NOMO-1 treated with dmso at 0.1 percent for 144 hours (cell line): Measurements from ENCODE around the gene SLC35D1.
"Not testable (repeated sequence)": the region's sequence is repeated elsewhere in the genome, so short reads cannot be mapped to it uniquely, and the experiment has no call there.

Experiments used
- DNase-seq: peaks from one replicate; lab custom pipeline; 2025; ENCODE audit not compliant: unreplicated experiment; lab: John Stamatoyannopoulos, UW

Gene SLC35D1

GRCh38 chr1:67053785-67054772 lies at the start of gene SLC35D1:
TSS of gene SLC35D1 (minus strand) at chr1:67054148. CDS start at chr1:67054013, 135 bp downstream.
- peak; percentile 63 for DNase-seq

- DNase-seq = no peak
Observed at GRCh38 chr1:67103548-67103947, 49.6 kb upstream of the SLC35D1 start.

GRCh38 chr1:67100833-67101232 lies 46.9 kb upstream of the SLC35D1 start:
- no peak for DNase-seq

DNA sequence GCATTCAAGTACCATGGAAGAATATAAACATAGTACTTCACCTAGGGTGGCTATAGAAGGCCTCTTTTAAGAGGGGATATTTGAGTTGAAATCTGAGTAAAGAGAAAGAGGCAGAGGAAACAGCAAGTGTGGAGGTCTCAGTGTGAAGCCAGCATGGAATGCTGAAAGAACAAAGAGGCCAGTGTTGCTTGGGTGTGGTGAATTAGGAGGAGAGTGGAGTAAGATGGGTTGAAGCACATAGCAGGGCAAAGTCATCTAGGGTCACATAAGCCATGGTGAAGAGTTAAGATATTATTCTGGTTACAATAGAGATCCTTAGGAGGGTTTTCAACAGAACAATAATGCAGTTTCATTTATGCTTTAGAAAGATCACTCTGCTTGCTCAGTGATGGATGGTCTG lies 43.4 kb upstream of the SLC35D1 start:
- DNase-seq = no peak

DNA sequence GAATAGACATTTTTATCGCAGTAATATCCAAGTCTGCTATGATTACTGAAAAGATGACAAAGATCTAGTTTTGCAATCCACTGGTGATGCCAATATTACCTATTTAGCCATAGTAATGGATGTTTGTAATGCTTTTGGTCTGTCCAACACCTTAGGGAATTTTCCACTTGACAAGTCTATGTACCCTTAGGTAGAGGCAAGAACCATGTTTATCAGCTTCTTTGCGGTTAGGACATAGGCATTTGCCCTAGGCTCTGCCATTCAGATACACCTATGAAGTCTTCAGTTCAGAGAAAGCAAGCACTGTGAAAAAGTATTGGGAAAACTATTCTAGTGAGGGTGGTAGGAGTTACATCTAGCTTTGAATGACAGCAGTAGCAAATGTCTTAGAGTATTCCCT lies 40.2 kb upstream of the SLC35D1 start:
- DNase-seq = no peak

- DNase-seq = no peak
Observed at GRCh38 chr1:67089685-67090208, 35.8 kb upstream of the SLC35D1 start.

DNA sequence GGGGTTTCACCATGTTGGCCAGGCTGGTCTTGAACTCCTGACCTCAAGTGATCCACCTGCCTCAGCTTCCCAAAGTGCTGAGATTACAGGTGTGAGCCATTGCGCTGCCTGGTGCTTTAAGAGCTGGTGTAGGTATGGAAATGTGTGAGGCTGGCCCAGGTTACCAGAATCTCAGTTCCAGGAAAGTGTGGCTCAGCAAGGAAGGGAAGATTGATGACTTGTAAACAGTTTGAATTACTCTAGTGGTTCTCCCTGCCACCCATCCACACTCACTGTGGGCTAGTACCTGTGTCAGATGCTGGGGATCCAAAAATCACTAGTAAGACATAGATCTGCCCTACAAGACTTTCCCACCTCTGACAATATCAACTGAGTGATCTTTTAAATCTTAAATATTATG lies 34.5 kb upstream of the SLC35D1 start:
- DNase-seq = no peak

- DNase-seq = no peak
Observed at GRCh38 chr1:67085326-67085725, 31.4 kb upstream of the SLC35D1 start.

GRCh38 chr1:67084765-67085318 lies 30.9 kb upstream of the SLC35D1 start:
- no peak for DNase-seq

DNA sequence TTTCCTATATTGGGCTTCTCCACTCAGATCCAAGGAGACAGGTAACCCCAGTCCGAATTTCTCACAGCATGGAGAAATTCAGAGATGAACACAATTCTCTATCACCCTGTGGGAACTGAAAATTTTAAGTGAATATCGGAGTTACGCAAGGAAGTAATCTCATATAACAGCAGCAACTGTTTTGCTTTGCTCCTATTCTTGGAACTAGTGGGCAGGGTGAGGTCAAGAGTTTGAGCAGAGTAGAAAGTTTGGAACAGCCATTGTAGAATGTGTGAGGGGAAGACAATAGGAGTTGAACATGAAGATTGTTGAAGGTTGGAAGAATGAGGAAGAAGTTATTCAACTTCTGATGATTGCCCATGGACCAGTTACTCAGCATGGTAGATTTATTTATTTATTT lies 24.3 kb upstream of the SLC35D1 start:
- DNase-seq = no peak

DNA sequence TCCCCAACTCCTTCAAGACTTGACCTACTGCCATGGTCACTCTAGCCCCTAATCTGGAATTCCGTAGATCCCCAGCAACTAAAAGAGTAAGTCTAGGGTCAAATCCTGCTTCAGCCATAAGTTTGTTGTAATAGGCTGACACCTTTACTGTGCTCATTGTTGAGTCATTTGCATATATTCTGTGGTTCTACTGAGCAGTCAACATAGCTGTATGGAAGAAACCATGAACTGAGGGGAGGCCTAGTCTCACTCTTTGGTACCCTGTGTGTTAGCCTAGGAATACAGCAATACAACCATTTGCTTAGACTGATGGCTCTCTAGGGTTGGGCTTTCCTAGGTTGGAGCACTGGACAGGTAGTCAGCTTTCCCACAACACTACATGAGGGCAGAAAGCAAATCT lies 23.6 kb upstream of the SLC35D1 start:
- no peak for DNase-seq

GRCh38 chr1:67072749-67073148 lies 18.8 kb upstream of the SLC35D1 start:
- no peak for DNase-seq

DNA sequence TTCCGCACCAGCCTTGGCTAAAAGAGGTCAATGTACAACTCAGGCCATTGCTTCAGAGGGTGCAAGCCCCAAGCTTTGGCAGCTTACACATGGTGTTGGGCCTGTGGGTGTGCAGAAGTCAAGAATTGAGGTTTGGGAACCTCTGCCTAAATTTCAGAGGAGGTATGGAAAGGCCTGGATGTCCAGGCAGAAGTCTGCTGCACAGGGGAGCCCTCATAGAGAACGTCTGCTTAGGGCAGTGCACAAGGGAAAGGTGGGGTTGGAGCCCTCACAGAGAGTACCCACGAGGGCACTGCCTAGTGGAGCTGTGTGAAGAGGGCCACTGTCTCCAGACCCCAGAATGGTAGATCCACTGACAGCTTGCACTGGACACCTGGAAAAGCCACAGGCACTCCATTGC lies 13.7 kb upstream of the SLC35D1 start:
- DNase-seq = not testable (repeated sequence)

- DNase-seq = no peak
Observed at GRCh38 chr1:67062412-67062811, 8.5 kb upstream of the SLC35D1 start.

- DNase-seq = no peak
Observed at GRCh38 chr1:67061266-67061665, 7.3 kb upstream of the SLC35D1 start.

DNA sequence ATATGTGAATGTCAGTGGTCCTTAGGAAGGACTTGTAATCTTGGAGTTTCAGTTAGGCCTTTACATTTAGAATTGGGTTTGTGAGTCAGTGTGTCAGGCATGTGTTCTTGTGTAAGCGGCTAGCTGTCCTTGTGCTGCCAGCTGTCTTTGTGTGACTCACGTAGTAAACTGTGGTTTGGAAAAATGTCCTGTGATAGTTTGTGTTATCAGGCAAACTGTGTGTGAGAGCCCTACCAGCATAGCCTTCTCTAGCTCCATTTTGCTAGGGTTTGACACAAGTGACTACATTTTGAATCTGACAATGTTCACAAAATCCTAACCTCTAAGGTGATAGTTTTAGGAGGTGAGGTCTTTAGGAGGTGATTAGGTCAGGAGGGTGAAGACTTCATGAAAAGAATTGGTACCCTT lies 6.9 kb upstream of the SLC35D1 start:
- DNase-seq = no peak

GRCh38 chr1:67059346-67059745 lies 5.4 kb upstream of the SLC35D1 start:
- no peak for DNase-seq

- no peak for DNase-seq
Observed at GRCh38 chr1:67058761-67059160, 4.8 kb upstream of the SLC35D1 start.

- no peak for DNase-seq
Observed at GRCh38 chr1:67058242-67058641, 4.3 kb upstream of the SLC35D1 start.

- DNase-seq = peak; percentile 13
Observed at GRCh38 chr1:67053535-67053784, 488 bp downstream of the SLC35D1 start.

DNA sequence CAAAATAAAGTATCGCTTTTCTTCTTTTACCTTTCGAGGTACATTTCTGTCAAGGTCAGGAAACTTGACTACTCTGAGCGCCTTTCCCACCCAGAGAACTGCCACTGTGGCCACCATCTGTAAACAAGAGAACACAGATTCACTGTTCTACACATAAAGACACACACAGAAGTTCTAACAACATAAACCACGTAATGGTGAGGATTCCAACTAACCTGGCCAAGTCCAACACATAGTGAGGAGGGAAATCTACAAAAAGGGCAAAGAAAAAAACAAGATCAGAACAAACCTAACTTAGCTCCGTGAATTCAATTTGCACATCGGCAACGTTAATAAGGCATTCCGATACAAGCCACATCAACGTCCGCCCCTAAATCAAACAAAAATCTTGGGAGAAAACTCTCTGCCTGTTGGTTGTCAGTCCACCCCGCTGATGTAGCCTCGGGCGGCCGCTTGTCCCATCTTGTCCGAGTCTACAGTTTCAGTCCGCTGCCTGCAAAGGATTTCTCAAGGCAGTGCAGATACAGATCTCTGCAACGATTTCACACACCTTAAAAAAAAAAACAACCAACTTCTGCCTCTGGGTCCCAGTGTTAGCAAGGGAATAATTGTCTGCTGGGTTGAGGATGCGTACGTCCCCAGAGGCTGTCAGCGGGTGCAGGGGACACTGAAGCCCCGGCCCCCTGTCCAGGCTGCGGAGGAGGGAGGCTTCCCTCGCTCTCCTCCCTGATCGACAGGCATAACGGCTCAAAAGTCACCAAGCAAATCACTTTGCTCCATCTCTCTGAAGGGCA lies 1.0 kb downstream of the SLC35D1 start:
- DNase-seq = peak; percentile 25

DNA sequence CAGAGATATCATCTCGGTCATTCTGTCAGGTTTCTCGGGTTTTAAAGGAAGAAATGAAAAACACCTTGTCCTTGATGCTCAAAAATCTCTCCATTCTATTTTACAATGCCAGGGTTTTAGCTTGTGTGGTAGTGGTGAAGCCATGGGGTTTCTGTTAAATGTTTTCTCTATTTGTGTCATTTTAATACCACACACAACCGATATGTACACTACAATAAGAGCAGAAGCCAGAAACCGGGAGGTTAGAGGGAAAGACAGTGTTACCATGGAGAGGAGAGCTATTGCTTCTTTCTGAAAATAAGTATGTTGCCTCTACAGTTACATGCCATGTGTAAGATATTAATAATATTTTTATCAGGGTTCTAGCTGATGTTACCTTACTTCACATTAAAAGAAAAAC lies 2.8 kb downstream of the SLC35D1 start:
- DNase-seq = no peak
